ENCODE measurements around the gene TCF7L2. TPM values are rescaled to one million over a fixed set of nuclear protein-coding genes. Genes with fewer than 3 reads are reported as not detected.

The TCF7L2 gene
- total and polyA plus RNA-seq, 2 experiments from 2014 or later, result 27.5 to 33.7 TPM

- DNase-seq (ENCODE audit: low read depth in 1 of 2, low spot score in 1 of 2), result no peak
- Histone ChIP-seq H3K27ac (no peak overlapping the region), H3K9me3 (ENCODE audit: low read depth) (no peaks in the 10 kb centered on the region), H3K27me3 (no peaks in the 10 kb centered on the region), H3K4me1 (ENCODE audit: low read depth) (peaks cover 5% of the 10 kb centered on the region), H3K36me3 (peaks cover 4% of the 10 kb centered on the region), H3K4me3 (no peak overlapping the region)
- no peak for TF ChIP-seq CTCF (IDR thresholded peaks at IDR 0.05; ENCODE audit: low read depth, low read length)
Measured at GRCh38 chr10:113093188-113094113, 143.4 kb downstream of the TCF7L2 start.

GRCh38 chr10:113094114-113094486 is 144.1 kb downstream of the TCF7L2 start:
- H3K9me3 ChIP-seq (ENCODE audit: low read depth), result no peaks in the 10 kb centered on the region
- H3K36me3 ChIP-seq, result peaks cover 4% of the 10 kb centered on the region
- no peak overlapping the region for H3K4me3 ChIP-seq
- peak in 1 of 2 donors; percentile 55 for DNase-seq (ENCODE audit: low read depth in 1 of 2, low spot score in 1 of 2)
- TF ChIP-seq CTCF (IDR thresholded peaks at IDR 0.05; ENCODE audit: low read depth, low read length), result no peak
- H3K27me3 ChIP-seq, result no peaks in the 10 kb centered on the region
- no peak overlapping the region for H3K27ac ChIP-seq
- peaks cover 5% of the 10 kb centered on the region for H3K4me1 ChIP-seq (ENCODE audit: low read depth)

- TF ChIP-seq CTCF (IDR thresholded peaks at IDR 0.05; ENCODE audit: low read depth, low read length), result no peak
- H3K4me1 ChIP-seq (ENCODE audit: low read depth), result peaks cover 10% of the 10 kb centered on the region
- DNase-seq (ENCODE audit: low read depth in 1 of 2, low spot score in 1 of 2), result peak in 1 of 2 donors; percentile 20
- H3K27me3 ChIP-seq, result no peaks in the 10 kb centered on the region
- H3K4me3 ChIP-seq, result no peak overlapping the region
- H3K9me3 ChIP-seq (ENCODE audit: low read depth), result no peaks in the 10 kb centered on the region
- H3K36me3 ChIP-seq, result no peaks in the 10 kb centered on the region
- H3K27ac ChIP-seq, result no peak overlapping the region
Measured at GRCh38 chr10:113095419-113096127, 145.5 kb downstream of the TCF7L2 start.

GRCh38 chr10:113096128-113096996 is 146.3 kb downstream of the TCF7L2 start:
- Histone ChIP-seq H3K27ac (peak overlapping the region; percentile 26), H3K36me3 (no peaks in the 10 kb centered on the region), H3K4me3 (no peak overlapping the region), H3K27me3 (no peaks in the 10 kb centered on the region), H3K4me1 (ENCODE audit: low read depth) (peaks cover 10% of the 10 kb centered on the region), H3K9me3 (ENCODE audit: low read depth) (no peaks in the 10 kb centered on the region)
- no peak for TF ChIP-seq CTCF (IDR thresholded peaks at IDR 0.05; ENCODE audit: low read depth, low read length)
- DNase-seq (ENCODE audit: low read depth in 1 of 2, low spot score in 1 of 2), result no peak

- no peak for TF ChIP-seq CTCF (IDR thresholded peaks at IDR 0.05; ENCODE audit: low read depth, low read length)
- Histone ChIP-seq H3K4me3 (no peak overlapping the region), H3K4me1 (ENCODE audit: low read depth) (peaks cover 10% of the 10 kb centered on the region), H3K27me3 (no peaks in the 10 kb centered on the region), H3K27ac (peak overlapping the region; percentile 26), H3K36me3 (no peaks in the 10 kb centered on the region), H3K9me3 (ENCODE audit: low read depth) (no peaks in the 10 kb centered on the region)
- no peak for DNase-seq (ENCODE audit: low read depth in 1 of 2, low spot score in 1 of 2)
Measured at GRCh38 chr10:113097036-113097435, 147.0 kb downstream of the TCF7L2 start.

All from cardiac muscle cell (in vitro differentiated cells and primary cell).